HG03378 (cell line): ENCODE measurements around the gene KCNMA1.

Experiments
- ATAC-seq: cut with Tn5 transposase; IDR thresholded peaks from one replicate; pipeline ENCODE4 v1.9.1; 2021; ENCODE audit warnings: mild to moderate bottlenecking, moderate library complexity; ENCODE audit not compliant: unreplicated experiment

The KCNMA1 gene

GRCh38 chr10:77201135-77202106 is 436.2 kb downstream of the KCNMA1 start:
- ATAC-seq = no peak

GRCh38 chr10:77197544-77197943 is 440.1 kb downstream of the KCNMA1 start:
- no peak for ATAC-seq

- ATAC-seq = no peak
Observed at GRCh38 chr10:77196614-77197013, 441.0 kb downstream of the KCNMA1 start.

- ATAC-seq = no peak
Observed at GRCh38 chr10:77195101-77195500, 442.5 kb downstream of the KCNMA1 start.

- ATAC-seq = no peak
Observed at GRCh38 chr10:77193001-77193400, 444.6 kb downstream of the KCNMA1 start.

- ATAC-seq = no peak
Observed at GRCh38 chr10:77192402-77192801, 445.2 kb downstream of the KCNMA1 start.

- no peak for ATAC-seq
Observed at GRCh38 chr10:77191324-77192049, 446.1 kb downstream of the KCNMA1 start.

GRCh38 chr10:77190291-77190690 is 447.3 kb downstream of the KCNMA1 start:
- ATAC-seq = no peak

- no peak for ATAC-seq
Observed at GRCh38 chr10:77189520-77189919, 448.1 kb downstream of the KCNMA1 start.

- no peak for ATAC-seq
Observed at GRCh38 chr10:77189075-77189474, 448.5 kb downstream of the KCNMA1 start.

GRCh38 chr10:77188521-77188920 is 449.1 kb downstream of the KCNMA1 start:
- no peak for ATAC-seq

GRCh38 chr10:77188000-77188395 is 449.6 kb downstream of the KCNMA1 start:
- ATAC-seq = no peak

- ATAC-seq = no peak
Observed at GRCh38 chr10:77187376-77187999, 450.1 kb downstream of the KCNMA1 start.

GRCh38 chr10:77186936-77187335 is 450.7 kb downstream of the KCNMA1 start:
- no peak for ATAC-seq

- no peak for ATAC-seq
Observed at GRCh38 chr10:77185696-77186095, 451.9 kb downstream of the KCNMA1 start.

GRCh38 chr10:77182803-77183202 is 454.8 kb downstream of the KCNMA1 start:
- no peak for ATAC-seq

GRCh38 chr10:77180794-77181193 is 456.8 kb downstream of the KCNMA1 start:
- no peak for ATAC-seq

GRCh38 chr10:77180104-77180503 is 457.5 kb downstream of the KCNMA1 start:
- no peak for ATAC-seq

- ATAC-seq = no peak
Observed at GRCh38 chr10:77179015-77179695, 458.5 kb downstream of the KCNMA1 start.

GRCh38 chr10:77177589-77177988 is 460.0 kb downstream of the KCNMA1 start:
- ATAC-seq = no peak

GRCh38 chr10:77177161-77177560 is 460.4 kb downstream of the KCNMA1 start:
- ATAC-seq = no peak
